Measurements from ENCODE around the gene PTAR1. TPM values are rescaled to one million over a fixed set of nuclear protein-coding genes. Genes with fewer than 3 reads are reported as not detected.
A peak's percentile ranks its signal among the peaks of the same experiment; 100 is the strongest.
"Not testable (repeated sequence)": the region's sequence is repeated elsewhere in the genome, so short reads cannot be mapped to it uniquely, and the experiment has no call there.

Gene PTAR1
- 21.7 TPM for polyA plus RNA-seq (2012; ENCODE audit: insufficient read depth, insufficient read length)

- peak within 1 kb of the TSS; percentile 87 for H3K4me3 ChIP-seq (ENCODE audit: low read length)
- peak; percentile 86 for DNase-seq (ENCODE audit: low read depth, low spot score)
Observed at GRCh38 chr9:69759421-69760277, at the start of gene PTAR1. PTAR1 (minus strand) TSS chr9:69760011; CDS start chr9:69759938, 73 bp downstream.

- DNase-seq (ENCODE audit: low read depth, low spot score), result peak; percentile 25
- no peak overlapping the region for H3K4me3 ChIP-seq (ENCODE audit: low read length)
Observed at GRCh38 chr9:69809304-69809863, 49.6 kb upstream of the PTAR1 start.

GRCh38 chr9:69806627-69807026 is 46.8 kb upstream of the PTAR1 start:
- H3K4me3 ChIP-seq (ENCODE audit: low read length), result no peak overlapping the region

GRCh38 chr9:69805962-69806515 is 46.2 kb upstream of the PTAR1 start:
- no peak overlapping the region for H3K4me3 ChIP-seq (ENCODE audit: low read length)

More at GRCh38 chr9:69806627-69807026, 46.8 kb upstream of the PTAR1 start:
- DNase-seq (ENCODE audit: low read depth, low spot score), result no peak

GRCh38 chr9:69801989-69802388 is 42.2 kb upstream of the PTAR1 start:
- no peak for DNase-seq (ENCODE audit: low read depth, low spot score)
- H3K4me3 ChIP-seq (ENCODE audit: low read length), result no peak overlapping the region

More at GRCh38 chr9:69805962-69806515, 46.2 kb upstream of the PTAR1 start:
- DNase-seq (ENCODE audit: low read depth, low spot score), result no peak

GRCh38 chr9:69800027-69800426 is 40.2 kb upstream of the PTAR1 start:
- not testable (repeated sequence) for H3K4me3 ChIP-seq (ENCODE audit: low read length); DNase-seq (ENCODE audit: low read depth, low spot score)

- DNase-seq (ENCODE audit: low read depth, low spot score); H3K4me3 ChIP-seq (ENCODE audit: low read length): not testable (repeated sequence)
Observed at GRCh38 chr9:69799521-69799920, 39.7 kb upstream of the PTAR1 start.

- no peak for DNase-seq (ENCODE audit: low read depth, low spot score)
- H3K4me3 ChIP-seq (ENCODE audit: low read length), result no peak overlapping the region
Observed at GRCh38 chr9:69798744-69799143, 38.9 kb upstream of the PTAR1 start.

- DNase-seq (ENCODE audit: low read depth, low spot score), result no peak
- no peak overlapping the region for H3K4me3 ChIP-seq (ENCODE audit: low read length)
Observed at GRCh38 chr9:69797675-69798074, 37.9 kb upstream of the PTAR1 start.

- H3K4me3 ChIP-seq (ENCODE audit: low read length), result no peak overlapping the region
- DNase-seq (ENCODE audit: low read depth, low spot score), result no peak
Observed at GRCh38 chr9:69794356-69794755, 34.5 kb upstream of the PTAR1 start.

GRCh38 chr9:69785757-69786156 is 25.9 kb upstream of the PTAR1 start:
- H3K4me3 ChIP-seq (ENCODE audit: low read length), result no peak overlapping the region
- DNase-seq (ENCODE audit: low read depth, low spot score), result no peak

GRCh38 chr9:69773258-69773657 is 13.4 kb upstream of the PTAR1 start:
- no peak for DNase-seq (ENCODE audit: low read depth, low spot score)
- no peak overlapping the region for H3K4me3 ChIP-seq (ENCODE audit: low read length)

- no peak overlapping the region for H3K4me3 ChIP-seq (ENCODE audit: low read length)
- DNase-seq (ENCODE audit: low read depth, low spot score), result no peak
Observed at GRCh38 chr9:69771775-69772418, 12.1 kb upstream of the PTAR1 start.

GRCh38 chr9:69768716-69769115 is 8.9 kb upstream of the PTAR1 start:
- DNase-seq (ENCODE audit: low read depth, low spot score), result no peak
- no peak overlapping the region for H3K4me3 ChIP-seq (ENCODE audit: low read length)

- no peak for DNase-seq (ENCODE audit: low read depth, low spot score)
- no peak overlapping the region for H3K4me3 ChIP-seq (ENCODE audit: low read length)
Observed at GRCh38 chr9:69768101-69768500, 8.3 kb upstream of the PTAR1 start.

GRCh38 chr9:69763862-69764261 is 4.1 kb upstream of the PTAR1 start:
- not testable (repeated sequence) for DNase-seq (ENCODE audit: low read depth, low spot score); H3K4me3 ChIP-seq (ENCODE audit: low read length)

- no peak overlapping the region for H3K4me3 ChIP-seq (ENCODE audit: low read length)
- no peak for DNase-seq (ENCODE audit: low read depth, low spot score)
Observed at GRCh38 chr9:69762527-69762926, 2.7 kb upstream of the PTAR1 start.

GRCh38 chr9:69760278-69760610 is 433 bp upstream of the PTAR1 start:
- DNase-seq (ENCODE audit: low read depth, low spot score), result peak; percentile 6
- H3K4me3 ChIP-seq (ENCODE audit: low read length), result peak overlapping the region; percentile 87

GRCh38 chr9:69759021-69759420 is 790 bp downstream of the PTAR1 start:
- DNase-seq (ENCODE audit: low read depth, low spot score), result peak; percentile 27
- H3K4me3 ChIP-seq (ENCODE audit: low read length), result peak overlapping the region; percentile 87
